Coronary artery (tissue), 2 donors: ENCODE measurements around the gene FANCL.
"Not testable (repeated sequence)": the region's sequence is repeated elsewhere in the genome, so short reads cannot be mapped to it uniquely, and the experiment has no call there.

ENCODE experiments used
- DNase-seq: peaks from one replicate; pipeline ENCODE4 v3.0.0-alpha.2; 2017; ENCODE audit warnings: low spot score
- H3K27ac ChIP-seq, 2 donors: fragments of 200-600 bp; sonication (generic); one replicate each; pipeline ENCODE4 v1.5.1; 2016 to 2019
- H3K4me3 ChIP-seq: fragments of 200-600 bp; sonication (generic); 2 replicates; pipeline ENCODE4 v1.5.1; 2016; ENCODE audit warnings: mild to moderate bottlenecking, moderate library complexity
- CTCF ChIP-seq: fragments of 200-600 bp; sonication (generic); IDR thresholded peaks from one replicate; pipeline ENCODE4 v1.5.1; 2019; ENCODE audit warnings: antibody characterized with exemption

Gene FANCL

GRCh38 chr2:58186501-58186900 lies 54.6 kb downstream of the FANCL start:
- Histone ChIP-seq H3K4me3 (no peak overlapping the region), H3K27ac (no peak overlapping the region)
- TF ChIP-seq CTCF, result no peak
- DNase-seq, result no peak

GRCh38 chr2:58182527-58182926 lies 58.6 kb downstream of the FANCL start:
- Histone ChIP-seq H3K27ac (no peak overlapping the region), H3K4me3 (no peak overlapping the region)
- TF ChIP-seq CTCF, result no peak
- no peak for DNase-seq

DNA sequence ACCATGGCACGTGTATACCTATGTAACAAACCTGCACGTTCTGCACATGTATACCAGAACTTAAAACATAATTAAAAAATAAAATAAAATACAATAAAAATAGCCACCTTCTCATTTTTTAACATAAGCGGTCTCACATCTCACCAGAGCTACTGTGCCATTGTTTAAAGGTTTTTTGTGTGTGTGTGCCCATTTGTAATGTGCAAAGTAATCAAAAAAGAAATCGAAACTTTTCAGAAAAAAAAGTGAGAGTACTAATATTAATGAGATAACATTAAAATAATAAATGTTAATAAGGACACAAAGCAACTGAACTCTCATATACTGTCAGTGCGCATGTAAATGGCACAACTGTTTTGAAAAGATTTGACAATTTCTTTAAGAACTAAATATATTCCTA lies 60.5 kb downstream of the FANCL start:
- no peak overlapping the region for H3K27ac ChIP-seq
- H3K4me3 ChIP-seq, result no peak overlapping the region
- TF ChIP-seq CTCF, result no peak
- no peak for DNase-seq

GRCh38 chr2:58180175-58180574 lies 61.0 kb downstream of the FANCL start:
- H3K4me3 ChIP-seq, DNase-seq, H3K27ac ChIP-seq: not testable (repeated sequence)

GRCh38 chr2:58177187-58177586 lies 63.9 kb downstream of the FANCL start:
- H3K4me3 ChIP-seq, H3K27ac ChIP-seq, DNase-seq: not testable (repeated sequence)

DNA sequence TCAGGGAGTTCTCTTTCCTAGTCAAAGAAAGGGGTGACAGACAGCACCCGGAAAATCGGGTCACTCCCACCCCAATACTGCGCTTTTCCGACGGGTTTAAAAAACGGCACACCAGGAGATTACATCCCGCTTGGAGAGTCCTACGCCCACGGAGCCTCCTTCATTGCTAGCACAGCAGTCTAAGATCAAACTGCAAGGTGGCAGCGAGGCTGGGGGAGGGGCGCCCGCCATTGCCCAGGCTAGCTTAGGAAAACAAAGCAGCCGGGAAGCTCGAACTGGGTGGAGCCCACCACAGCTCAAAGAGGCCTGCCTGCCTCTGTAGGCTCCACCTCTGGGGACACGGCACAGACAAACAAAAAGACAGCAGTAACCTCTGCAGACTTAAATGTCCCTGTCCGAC lies 69.3 kb downstream of the FANCL start:
- not testable (repeated sequence) for DNase-seq, H3K4me3 ChIP-seq, H3K27ac ChIP-seq

DNA sequence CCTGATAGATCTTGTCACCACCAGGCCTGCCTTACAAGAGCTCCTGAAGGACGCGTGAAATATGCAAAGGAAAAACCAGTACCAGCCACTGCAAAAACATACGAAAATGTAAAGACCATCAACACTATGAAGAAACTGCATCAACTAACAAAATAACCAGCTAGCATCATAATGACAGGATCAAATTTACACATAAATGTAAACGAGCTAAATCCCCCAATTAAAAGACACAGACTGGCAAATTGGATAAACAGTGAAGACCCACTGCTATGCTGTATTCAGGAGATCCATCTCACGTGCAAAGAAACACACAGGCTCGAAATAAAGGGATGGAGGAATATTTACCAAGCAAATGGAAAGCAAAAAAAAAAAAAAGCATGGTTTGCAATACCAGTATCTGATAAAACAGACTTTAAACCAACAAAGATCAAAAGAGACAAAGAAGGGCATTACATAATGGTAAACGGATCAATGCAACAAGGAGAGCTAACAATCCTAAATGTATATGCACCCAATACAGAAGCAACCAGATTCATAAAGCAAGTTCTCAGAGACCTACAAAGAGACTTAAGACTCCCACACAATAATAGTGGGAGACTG lies 70.7 kb downstream of the FANCL start:
- not testable (repeated sequence) for H3K27ac ChIP-seq, H3K4me3 ChIP-seq, DNase-seq

DNA sequence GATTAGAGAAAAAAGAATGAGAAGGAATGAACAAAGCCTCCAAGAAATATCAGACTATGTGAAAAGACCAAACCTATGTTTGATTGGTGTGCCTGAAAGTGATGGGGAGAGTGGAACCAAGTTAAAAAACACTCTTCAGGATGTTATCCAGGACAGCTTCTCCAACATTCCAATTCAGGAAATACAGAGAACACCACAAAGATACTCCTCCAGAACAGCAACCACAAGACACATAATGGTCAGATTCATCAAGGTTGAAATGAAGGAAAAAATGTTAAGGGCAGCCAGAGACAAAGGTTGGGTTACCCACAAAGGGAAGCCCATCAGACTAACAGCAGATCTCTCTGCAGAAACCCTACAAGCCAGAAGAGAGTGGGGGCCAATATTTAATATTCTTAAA lies 71.3 kb downstream of the FANCL start:
- not testable (repeated sequence) for DNase-seq, H3K27ac ChIP-seq

GRCh38 chr2:58168130-58168529 lies 73.0 kb downstream of the FANCL start:
- not testable (repeated sequence) for H3K27ac ChIP-seq, DNase-seq

More for the DNA sequence above, 71.3 kb downstream of the FANCL start:
- not testable (repeated sequence) for H3K4me3 ChIP-seq

GRCh38 chr2:58163913-58164312 lies 77.2 kb downstream of the FANCL start:
- no peak for TF ChIP-seq CTCF
- no peak overlapping the region for H3K4me3 ChIP-seq
- DNase-seq, result no peak
- no peak overlapping the region for H3K27ac ChIP-seq

More at GRCh38 chr2:58168130-58168529, 73.0 kb downstream of the FANCL start:
- H3K4me3 ChIP-seq, result not testable (repeated sequence)
